Measurements from ENCODE around the gene DYDC1.

DNA sequence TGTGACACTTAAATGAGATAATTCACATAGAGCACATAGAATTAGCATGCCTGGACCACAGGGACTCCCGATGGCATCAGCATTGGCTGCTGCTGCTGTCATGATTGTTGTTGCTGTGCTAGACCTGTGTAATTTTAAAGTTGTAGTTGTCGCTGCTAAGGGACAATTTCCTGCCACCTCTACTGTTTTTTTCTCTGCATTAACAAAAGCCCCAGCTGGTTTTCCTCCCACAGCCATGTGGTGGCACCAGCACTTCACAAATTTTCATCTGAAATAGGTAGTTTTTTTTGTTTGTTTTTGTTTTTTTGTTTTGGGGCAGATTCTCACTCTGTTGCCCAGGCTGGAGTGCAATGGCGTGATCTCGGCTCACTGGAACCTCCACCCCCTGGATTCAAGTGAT is 26.4 kb upstream of the DYDC1 start:
- TF ChIP-seq GATA2 (IDR thresholded peaks at IDR 0.05; ENCODE audit: low read depth, low read length) (no peak), GATA3 (IDR thresholded peaks at IDR 0.05; ENCODE audit: low read depth, low read length) (no peak)
